T-helper 22 cell (primary cell): Measurements from ENCODE around the gene PRKN.

ENCODE experiments used
- DNase-seq: peaks from one replicate; pipeline ENCODE4 v3.0.0-alpha.2; 2020; ENCODE audit warnings: low read depth

The PRKN gene

DNA sequence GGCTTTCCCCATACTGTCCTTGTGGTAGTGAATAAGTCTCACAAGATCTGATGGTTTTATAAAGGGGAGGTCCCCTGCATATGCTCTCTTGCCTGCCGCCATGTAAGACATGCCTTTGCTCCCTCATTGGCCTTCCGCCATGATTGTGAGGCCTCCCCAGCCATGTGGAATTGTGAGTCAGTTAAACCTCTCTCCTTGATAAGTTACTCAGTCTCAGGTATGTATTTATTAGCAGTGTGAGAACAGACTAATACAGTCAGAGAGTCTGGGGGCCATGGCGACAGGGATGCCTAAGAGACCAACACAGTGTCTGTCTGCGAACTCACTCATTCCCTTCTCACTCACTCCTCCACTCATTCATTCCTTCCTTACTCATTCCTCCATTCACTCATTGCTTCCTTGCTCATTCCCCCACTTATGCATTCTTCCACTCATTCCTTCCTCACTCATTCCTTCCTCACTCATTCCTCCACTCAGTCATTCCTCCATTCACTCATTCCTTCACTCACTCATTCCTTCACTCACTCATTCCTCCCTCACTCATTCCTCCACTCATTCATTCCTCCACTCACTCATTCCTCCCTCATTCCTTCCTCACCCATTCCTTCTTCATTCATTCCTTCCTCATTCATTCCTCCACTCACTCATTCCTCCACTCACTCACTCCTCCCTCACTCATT lies 1316.2 kb downstream of the PRKN start:
- no peak for DNase-seq

DNA sequence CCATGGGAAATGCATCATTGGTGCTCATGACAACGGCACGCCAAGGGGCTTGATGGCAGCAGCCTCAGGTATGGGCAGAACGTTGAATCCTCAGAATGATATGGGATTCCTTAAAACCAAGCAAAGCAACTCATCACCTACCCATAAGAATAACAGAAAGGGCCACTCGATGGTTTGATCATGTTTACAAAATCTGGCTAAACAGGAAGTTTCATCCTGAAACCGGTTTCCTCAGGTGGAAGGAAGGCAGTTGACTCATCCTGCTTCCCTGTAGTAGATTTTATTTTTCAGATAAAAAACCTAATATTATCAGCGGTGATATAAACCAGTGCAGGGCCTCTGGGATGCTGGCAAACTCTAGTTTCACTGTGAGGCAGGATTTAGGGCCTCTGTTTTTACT lies 1316.8 kb downstream of the PRKN start:
- DNase-seq: no peak

DNA sequence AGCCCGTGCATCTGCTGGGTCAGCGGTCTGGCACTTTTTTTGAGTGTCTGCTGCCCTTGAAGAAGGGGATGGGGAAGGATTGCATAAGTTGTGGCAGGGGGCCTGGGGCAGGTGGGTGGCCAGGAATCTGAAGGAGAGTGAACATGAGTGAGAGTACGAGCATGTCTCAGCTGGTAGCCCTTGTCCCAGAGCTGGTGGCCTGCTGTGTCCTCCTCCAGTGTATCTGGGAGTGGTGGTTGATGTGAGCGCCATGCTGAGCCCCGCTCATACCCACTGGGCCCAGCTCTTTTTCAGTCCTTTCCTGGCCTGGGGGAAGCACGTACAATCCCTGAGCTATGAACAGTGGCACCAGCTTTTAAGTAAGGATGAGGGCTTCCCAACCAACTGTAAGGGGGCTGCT lies 1317.5 kb downstream of the PRKN start:
- no peak for DNase-seq

DNA sequence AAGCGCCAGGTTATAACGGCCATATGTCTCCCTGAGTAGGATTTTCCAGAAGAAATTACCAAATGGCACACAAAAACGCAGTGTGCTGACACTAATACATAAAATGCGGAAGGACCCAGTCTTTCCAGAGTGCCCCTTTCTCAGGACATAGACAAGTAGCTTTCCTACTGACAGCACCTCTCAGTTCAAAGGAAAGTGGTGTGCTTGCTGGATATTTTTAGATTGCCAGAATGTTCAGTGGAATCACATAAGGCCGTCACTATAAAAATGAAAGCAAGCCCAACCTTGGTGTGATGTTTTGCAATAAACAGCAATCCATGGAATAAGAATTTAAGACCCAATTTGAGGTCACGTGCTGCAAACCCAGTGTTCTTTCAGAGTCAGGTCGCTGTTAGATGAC lies 1318.2 kb downstream of the PRKN start:
- no peak for DNase-seq

DNA sequence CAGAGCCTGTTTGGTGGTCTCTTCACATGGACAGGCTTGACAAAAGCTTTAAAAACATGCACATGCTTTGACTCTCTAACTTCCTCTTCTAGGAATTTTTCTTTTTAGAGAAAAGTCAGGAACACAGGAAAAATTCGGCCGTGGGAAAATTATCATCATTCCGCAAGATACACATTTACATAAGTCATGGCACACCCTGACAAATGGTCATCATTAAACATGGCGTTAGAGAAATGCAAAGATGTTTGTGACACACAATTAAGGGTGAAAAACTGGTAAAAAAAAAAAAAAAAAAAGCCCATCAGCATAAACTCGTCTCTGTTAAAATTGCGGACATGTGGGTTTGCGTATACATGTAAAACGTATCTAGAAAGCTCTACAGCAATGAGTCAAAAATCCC lies 1319.5 kb downstream of the PRKN start:
- no peak for DNase-seq

DNA sequence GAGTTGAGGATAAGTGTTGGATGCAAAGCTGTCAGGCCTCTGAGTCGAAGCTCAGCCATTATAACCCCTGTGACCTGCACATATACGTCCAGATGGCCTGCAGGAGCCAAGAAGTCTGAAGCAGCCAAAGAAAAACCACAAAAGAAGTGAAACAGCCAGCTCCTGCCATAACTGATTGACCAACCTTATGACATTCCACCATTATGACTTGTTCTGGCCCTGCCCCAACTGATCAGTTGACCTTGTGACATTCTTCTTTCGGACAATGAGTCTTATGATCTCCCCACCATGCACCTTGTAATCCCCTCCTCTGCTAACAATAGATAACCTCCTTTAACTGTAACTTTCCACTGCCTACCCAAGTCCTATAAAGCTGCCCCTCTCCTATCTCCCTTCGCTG lies 1320.0 kb downstream of the PRKN start:
- no peak for DNase-seq

DNA sequence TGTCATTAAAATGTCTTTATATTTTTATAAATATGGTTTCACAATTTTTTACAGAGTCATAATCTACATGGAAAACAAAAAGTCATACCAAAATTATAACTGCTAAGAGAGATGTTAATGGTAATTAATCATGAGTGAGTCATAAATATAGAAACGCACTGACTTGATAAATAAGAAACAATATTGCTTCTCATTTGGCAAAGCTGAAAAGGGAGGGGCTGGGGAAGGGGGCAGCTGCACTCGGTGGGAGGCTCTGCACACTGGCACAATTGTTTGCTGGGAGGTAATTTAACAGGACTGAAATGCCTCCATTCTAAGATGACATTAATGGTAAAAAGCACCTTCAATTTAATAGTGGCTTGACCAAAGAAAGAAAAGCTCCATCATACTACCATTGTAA lies 1320.5 kb downstream of the PRKN start:
- DNase-seq: no peak

DNA sequence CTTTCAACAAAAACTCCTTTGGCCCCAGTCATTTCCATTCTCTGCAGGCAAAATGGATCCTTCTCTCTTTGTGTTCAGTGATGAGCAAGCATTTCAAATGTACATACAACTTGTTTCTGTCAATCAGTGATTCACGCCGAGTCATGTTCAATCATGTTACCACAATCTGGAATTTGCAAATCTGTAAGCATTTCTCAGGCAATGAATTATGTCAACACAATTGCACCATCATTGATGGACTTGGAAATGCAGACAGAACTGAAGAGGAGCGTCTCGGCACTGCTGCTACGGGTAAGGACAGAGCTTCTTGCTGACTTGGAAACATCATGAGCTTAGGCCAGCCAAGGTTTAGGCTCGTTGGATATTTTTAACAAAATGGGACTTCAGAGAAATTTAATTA lies 1320.9 kb downstream of the PRKN start:
- DNase-seq: no peak

DNA sequence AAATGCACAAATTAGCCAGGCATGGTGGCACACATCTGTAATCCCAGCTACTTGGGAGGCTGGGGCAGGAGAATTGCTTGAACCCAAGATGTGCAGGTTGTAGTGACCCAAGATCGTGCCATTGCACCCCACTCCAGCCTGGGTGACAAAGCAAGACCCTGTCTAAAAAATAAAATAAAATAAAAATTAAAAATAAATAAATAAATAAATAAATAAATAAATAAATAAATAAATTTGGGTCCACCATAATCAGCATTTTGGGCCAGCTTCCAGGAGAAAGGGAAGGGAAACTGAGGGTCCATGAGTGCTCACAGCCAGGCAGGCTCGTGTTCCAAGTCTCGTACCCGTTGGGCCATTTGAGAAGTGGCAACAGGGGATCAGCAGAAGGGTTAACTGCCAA lies 1322.1 kb downstream of the PRKN start:
- no peak for DNase-seq

DNA sequence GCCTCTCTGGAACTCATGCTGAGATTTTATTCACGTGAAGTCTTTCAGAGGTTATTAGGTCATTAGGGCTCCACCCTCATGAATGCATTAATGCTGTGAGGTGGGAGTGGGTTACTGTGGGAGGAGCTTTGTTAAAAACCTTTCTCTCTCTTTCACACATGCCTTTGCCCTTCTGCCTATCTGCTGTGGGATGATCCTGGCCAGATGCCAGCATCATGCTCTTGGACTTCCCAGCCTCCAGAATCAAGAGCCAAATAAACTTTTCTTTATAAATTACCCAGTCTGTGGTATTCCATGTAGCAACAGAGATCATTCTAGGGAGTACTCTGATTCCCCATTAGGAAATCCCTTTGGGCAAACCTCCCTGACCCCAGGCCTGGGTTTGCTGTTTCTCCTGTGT lies 1323.8 kb downstream of the PRKN start:
- DNase-seq: no peak

DNA sequence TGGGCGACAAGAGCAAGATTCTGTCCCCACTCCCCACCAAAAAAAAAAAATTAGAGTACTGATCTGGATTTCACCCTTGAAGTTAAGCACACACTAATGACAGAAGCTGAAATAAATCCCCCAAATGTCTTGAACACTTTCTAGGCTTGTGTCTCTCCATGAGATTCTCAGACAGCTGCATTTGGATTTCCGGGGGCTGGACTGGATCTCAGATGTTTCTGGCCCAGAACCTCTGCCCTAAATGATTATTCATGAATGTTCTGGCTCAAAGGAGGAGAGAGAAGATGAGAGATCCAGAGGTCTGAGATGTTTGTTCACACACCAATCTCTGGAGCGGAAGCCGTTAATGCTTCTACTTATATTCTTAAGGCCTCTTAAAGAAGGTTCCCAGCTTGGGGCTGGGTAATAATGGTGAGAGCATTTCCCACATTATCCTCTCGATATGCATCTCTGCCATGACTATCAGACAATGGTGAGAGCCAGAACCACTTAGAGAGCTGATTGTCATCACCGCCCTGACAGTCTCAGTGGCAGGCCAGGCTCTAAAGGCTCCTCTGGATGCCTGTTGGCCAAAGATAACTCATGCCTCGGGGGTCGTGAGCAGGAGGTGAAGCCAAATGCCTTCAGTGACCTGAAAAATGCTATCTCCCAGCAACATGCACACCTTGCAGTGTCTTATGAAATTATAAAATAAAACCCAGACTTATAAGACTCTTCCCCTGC lies 1325.8 kb downstream of the PRKN start:
- DNase-seq: no peak

DNA sequence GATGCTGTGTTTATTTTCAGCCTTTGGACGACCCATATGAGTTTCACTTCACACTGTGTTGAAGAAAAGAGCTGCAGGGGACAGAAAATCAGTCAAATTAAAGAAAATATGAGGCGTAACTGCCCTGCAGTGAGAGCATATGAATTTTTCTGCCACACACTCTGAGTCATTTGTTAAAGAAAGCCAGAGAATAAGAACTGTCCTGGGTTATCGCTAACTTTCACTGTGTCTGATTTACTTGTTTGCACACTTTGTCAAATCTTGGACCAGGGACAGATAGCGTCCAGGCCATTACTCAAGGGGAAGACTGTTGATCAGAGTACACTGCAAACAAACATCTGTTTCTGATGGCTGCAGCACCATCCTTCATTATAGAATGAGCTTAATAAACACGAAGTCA lies 1326.9 kb downstream of the PRKN start:
- DNase-seq: no peak

DNA sequence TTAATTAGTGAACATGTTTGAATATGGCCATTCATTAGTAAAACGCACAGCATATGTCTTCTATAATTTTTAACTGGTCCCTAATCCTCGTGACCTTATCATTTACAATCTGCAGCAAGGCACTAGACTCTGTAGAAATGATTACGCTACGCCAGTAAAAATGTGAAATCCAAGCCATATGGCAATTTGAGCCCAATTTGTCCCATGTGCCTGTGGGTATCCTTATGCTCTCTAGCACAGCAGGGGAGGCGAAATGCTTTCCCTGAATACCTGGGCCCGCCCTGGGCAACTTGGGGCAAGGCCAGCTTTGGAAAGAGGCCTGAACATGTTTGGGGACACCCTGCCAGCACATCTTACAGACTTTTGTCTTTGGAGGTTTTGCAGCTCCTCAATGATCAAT lies 1331.0 kb downstream of the PRKN start:
- no peak for DNase-seq

DNA sequence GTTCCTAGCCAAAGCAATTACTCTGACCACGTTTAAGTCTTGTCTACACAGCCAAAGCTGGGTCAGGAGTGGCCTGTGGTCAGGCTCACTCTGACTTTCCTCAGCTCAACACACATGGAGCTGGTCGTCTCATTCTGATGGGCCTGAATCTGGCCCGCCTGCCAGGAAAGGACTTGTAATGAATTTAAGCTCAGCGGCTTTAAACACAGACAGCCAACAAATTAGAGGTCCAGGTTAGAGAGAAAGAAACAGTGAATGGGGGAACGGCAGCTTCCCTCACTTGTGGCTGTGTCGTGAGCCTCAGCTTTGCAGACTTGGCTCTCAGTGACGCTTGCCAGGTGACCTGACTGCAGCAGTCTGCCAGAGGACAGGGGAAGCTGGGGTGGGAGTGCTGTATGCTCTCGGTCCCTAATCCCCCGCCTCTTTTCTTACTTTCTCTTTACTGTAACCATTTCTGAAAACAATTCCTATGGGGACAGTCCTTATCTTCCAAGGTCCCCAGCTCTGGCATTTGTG lies 1331.8 kb downstream of the PRKN start:
- DNase-seq: no peak

DNA sequence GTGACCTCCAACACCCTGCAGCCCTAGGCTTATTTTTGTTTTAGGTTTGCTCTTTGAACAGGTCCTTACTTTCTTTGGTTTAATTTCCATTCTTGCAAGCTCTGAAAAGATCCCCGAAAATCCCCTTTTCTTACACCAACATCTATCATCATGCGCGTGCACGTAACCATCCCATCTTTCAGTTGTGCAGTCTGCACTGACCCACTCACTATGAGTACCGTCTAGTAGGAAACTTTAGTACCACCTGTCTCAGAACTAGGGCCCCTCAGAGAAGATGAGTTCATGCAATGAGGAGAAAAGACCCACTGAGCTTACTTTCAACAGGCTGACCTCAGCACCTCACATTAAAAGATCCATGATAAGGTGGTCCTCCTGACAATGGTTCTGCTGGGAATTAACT lies 1333.1 kb downstream of the PRKN start:
- DNase-seq: no peak

DNA sequence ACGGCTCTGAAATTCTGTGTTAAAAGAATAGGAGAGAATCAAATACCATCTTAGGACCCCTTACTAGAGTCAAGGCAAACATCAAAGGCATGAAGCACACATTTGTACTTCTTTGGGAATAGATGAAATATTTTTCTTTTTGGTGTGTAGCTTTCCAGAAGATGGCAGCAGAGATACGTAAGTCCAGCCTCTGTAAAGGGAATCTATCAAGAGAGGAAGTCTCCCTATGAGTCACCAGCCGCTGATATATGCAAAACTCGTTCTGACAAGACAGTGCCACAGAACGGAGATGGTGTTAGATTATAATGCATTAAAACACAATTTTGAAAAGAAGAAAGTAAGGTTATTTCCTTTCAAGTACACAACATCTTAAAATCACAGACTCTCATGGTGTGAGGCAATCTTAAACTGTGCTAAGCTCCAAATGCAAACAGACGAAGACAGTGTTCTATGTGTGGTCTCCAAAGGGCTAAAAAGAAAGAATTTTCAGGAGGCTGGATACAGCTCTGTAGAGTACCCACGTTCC lies 1333.7 kb downstream of the PRKN start:
- DNase-seq: peak; percentile 19

DNA sequence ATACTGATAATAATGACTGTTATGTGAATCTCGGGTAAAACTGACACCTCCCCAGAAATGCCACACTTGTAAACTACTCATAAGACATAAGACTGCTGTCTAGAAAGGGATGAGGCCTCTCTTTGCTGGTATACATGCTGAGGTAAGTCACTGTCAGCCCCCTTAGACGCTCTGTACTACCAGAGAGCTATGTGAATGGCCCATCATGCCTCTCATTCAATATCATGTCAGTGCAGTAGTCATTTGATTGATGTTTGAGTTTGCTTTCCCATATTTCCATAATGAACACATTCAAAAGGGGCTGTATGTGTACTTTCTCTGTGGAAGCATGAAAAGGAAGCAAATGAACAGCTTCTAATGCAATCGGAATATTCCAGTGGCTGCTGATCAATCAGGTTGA lies 1334.3 kb downstream of the PRKN start:
- no peak for DNase-seq

DNA sequence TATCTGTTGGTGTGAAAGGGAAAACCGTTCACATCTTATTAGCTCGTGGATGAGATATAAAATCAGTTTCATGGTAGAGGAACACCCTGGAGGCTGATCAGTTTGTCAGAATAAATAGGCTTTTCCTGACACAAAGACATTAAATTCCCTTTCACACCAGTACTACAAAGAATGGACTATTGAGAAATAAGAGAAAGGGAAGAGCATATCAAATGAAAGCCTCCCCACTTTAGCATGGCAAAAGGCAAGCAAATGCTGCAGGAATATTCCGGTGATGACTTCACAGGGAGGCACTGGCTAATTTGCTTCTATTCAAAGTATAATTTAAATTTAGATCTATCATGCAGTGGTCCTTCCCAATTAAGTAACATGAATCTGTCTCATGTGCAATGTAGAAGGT lies 1337.8 kb downstream of the PRKN start:
- DNase-seq: no peak

DNA sequence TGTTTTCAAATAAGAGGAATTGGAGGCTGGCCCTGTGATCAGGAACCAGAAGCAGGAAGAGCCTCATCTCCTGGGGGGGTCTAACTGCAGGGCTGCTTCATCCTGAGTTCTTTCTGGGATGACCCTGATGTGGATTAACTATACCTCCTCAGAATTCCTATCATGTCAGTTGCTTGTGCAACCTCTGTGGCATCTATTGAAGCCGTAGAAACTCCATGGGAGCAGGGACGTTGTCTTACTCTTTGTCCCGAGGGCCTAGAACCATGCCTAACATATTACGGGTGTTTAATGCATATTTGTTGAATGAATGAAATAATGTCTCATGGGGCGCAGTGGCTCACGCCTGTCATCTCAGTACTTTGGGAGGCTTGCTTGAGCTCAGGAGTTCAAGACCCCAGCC lies 1343.6 kb downstream of the PRKN start:
- no peak for DNase-seq

DNA sequence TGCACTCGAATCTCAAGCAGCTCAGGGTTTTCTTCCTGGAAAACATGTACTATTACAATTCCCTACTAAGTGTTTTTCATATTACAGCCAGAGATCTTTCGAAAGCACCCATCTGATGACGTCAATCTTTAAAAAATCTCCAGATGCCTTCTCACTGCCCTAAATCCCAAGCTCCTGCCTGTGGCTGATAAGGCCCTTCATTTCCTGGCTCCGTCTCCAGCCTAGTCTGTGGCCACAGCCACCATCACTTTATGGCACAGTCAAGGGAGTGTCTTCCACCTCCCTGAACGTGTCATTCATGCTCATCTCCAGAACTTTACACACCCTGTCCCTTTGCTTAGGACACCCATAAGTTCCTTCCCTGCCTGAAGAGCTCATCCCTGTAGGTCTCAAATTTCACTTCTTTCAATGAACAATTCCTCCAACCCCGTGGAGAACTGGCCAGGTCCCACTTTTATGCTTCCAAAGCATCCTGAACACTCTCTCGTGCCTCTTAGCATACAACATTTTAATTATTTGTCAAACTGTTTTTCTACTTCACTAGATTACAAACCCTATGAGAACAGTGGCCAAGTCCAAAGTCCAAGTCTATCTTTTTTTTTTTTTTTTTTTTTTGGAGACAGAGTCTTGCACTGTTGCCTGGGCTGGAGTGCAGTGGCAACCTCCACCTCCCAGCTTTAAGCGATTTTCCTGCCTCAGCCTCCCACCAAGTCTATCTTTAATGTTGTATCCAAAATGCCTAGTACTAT lies 1347.6 kb downstream of the PRKN start:
- DNase-seq: no peak

DNA sequence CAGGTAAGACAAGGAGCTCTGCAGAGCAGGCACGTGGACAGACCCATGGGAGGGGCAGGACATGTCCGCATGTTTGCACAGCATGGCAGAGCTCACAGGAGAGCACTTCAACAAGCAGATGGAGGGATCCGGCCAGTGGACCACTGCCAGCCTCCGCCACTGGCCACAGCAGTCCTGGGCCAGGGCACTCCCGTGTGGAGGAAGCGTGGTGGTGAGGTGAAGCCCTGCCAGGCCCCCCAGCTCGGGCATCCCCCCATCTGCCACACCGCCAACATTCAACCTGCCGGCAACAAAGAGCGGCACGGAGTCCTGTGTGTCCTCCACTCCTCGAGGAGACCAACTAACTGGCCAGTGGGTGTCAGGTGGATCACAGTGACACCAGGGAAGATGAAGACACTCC lies 1349.5 kb downstream of the PRKN start:
- DNase-seq: no peak

DNA sequence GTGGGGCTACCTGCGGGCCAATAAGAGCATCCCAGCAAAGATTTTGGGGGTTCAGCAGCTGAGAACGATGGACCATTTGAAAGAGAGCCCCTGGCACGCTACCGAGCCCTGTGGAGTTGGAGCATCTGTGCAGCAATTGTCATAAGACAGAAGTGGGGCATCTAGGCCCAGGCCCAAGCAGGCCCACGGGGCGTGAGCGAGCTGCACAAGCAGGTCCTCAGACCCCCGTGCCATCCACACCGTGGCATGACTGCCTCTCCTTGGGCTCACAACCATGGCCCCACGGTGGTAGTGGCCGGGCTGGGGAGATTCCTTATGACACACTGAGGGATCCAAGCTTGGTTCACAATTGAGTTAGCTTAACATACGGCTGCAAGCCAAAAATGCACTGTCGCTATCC lies 1350.5 kb downstream of the PRKN start:
- DNase-seq: no peak

DNA sequence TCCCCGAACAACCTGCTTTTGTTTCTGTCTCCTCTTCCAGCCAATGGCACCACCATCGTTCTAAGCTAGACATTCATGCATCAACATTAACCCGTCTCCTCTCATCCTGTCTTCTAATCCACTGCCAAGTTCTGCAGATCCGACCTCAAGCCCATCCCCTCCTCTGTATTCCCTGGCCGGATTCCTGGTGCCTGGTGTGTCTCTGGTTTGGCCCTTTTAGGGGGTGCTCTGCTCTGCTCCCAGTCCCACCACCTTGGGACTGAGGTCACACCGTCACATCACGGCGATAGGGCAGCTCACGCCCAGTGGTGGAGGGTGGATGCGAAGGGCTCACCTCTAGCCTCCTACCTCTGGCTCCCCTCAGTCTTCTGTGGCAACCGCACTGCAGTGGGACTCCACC lies 1351.2 kb downstream of the PRKN start:
- DNase-seq: no peak
